Measurements from ENCODE around the gene ANGPTL7. TPM values are rescaled to one million over a fixed set of nuclear protein-coding genes. Genes with fewer than 3 reads are reported as not detected.

ANGPTL7 gene
- total RNA-seq, 5 donors from 2014 or later (not counting 1 experiment from before 2014, with no cell fraction given) = not detected

DNA sequence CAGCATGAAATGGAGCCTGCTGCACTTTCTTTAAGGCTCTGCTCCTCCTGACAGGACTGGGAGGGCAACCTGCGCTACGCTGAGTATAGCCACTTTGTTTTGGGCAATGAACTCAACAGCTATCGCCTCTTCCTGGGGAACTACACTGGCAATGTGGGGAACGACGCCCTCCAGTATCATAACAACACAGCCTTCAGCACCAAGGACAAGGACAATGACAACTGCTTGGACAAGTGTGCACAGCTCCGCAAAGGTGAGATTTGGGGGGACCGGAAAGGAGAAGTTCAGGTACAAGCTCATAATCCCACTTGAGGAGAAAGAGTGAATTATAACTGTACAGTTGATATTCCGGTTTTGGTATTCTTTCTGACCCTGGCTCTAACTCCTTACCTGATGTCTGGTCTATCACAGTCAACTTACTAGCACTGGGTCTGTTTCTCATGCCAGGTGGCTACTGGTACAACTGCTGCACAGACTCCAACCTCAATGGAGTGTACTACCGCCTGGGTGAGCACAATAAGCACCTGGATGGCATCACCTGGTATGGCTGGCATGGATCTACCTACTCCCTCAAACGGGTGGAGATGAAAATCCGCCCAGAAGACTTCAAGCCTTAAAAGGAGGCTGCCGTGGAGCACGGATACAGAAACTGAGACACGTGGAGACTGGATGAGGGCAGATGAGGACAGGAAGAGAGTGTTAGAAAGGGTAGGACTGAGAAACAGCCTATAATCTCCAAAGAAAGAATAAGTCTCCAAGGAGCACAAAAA is 5.4 kb downstream of the ANGPTL7 start:
- Mint-ChIP-seq H3K27me3 (no peaks in the 10 kb centered on the region), H3K36me3 (peaks cover 72% of the 10 kb centered on the region), H3K9me3 (no peaks in the 10 kb centered on the region), H3K4me1 (no peaks in the 10 kb centered on the region), H3K4me3 (no peak overlapping the region), H3K27ac (no peak overlapping the region)
- Histone ChIP-seq H3K4me3 (ENCODE audit: control insufficient read depth in 1 of 2, extremely low read depth in 1 of 2, low read length in 1 of 2) (no peak overlapping the region), H3K27me3 (replicated peaks in 1 of 2; ENCODE audit: control insufficient read depth in 2 of 2, extremely low read depth in 1 of 2, insufficient read depth in 2 of 2, low read length in 1 of 2) (no peaks in the 10 kb centered on the region), H3K27ac (ENCODE audit: low read length) (no peak overlapping the region), H3K36me3 (ENCODE audit: control insufficient read depth in 2 of 2, extremely low read depth in 1 of 2, insufficient read depth in 1 of 2, low read length in 1 of 2) (peaks cover 24 to 88% of the 10 kb centered on the region in 2 donors), H3K9me3 (no peaks in the 10 kb centered on the region), H3K4me1 (ENCODE audit: control insufficient read depth in 1 of 2, extremely low read depth in 1 of 2, insufficient read depth in 2 of 2, low read length in 2 of 2) (no peaks in the 10 kb centered on the region)
- DNase-seq (no peak), ATAC-seq (replicated peaks in 1 of 4) (no peak)
- 96% methylated on average over 5 of the region's 14 CpGs for WGBS (ENCODE audit: insufficient coverage)
- POLR2A ChIA-PET = interaction anchor here (0.6 kb wide), 2 partner anchors 13 to 34 kb away, joined by 3 read pairs; no protein-coding TSS in a partner anchor
- CTCF ChIA-PET = no interaction called here

- H3K27me3 ChIP-seq (replicated peaks in 1 of 2; ENCODE audit: control insufficient read depth in 2 of 2, extremely low read depth in 1 of 2, insufficient read depth in 2 of 2, low read length in 1 of 2) = no peaks in the 10 kb centered on the region
- ChIA-PET CTCF (interaction anchor here in 1 of 2 donors (1.1 kb wide), 1 partner anchor 160 kb away, joined by 3 read pairs; no protein-coding TSS in a partner anchor), POLR2A (no interaction called here)
- peaks cover 24 to 80% of the 10 kb centered on the region in 2 donors for H3K36me3 ChIP-seq (ENCODE audit: control insufficient read depth in 2 of 2, extremely low read depth in 1 of 2, insufficient read depth in 1 of 2, low read length in 1 of 2)
- Mint-ChIP-seq H3K27ac (no peak overlapping the region), H3K4me3 (no peak overlapping the region), H3K9me3 (no peaks in the 10 kb centered on the region), H3K27me3 (no peaks in the 10 kb centered on the region), H3K4me1 (no peaks in the 10 kb centered on the region), H3K36me3 (peaks cover 71% of the 10 kb centered on the region)
- WGBS (ENCODE audit: insufficient coverage) = 100% methylated on average over 1 of the region's 2 CpGs
- ATAC-seq (replicated peaks in 1 of 4) (no peak), DNase-seq (no peak)
- H3K4me1 ChIP-seq (ENCODE audit: control insufficient read depth in 1 of 2, extremely low read depth in 1 of 2, insufficient read depth in 2 of 2, low read length in 2 of 2) = no peaks in the 10 kb centered on the region
- no peak overlapping the region for H3K4me3 ChIP-seq (ENCODE audit: control insufficient read depth in 1 of 2, extremely low read depth in 1 of 2, low read length in 1 of 2)
- H3K9me3 ChIP-seq = no peaks in the 10 kb centered on the region
- no peak overlapping the region for H3K27ac ChIP-seq (ENCODE audit: low read length)
Measured at GRCh38 chr1:11196945-11197344, 7.8 kb downstream of the ANGPTL7 start.

DNA sequence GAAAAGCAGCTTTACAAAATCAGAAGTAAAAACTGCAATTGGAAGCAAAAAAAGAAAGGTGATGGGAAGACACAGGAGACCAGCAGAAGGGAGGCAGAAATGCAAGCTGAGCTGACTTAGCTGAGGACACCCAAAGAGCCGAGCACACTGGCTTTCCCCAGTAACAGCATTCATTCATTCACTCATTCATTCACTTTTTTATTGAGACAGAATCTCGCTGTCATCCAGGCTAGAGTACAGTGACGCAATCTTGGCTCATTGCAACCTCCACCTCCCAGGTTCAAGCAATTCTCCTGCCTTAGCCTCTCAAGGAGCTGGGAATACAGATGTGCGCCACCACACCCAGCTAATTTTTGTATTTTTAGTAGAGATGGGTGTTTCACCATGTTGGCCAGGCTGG is 8.2 kb downstream of the ANGPTL7 start:
- Histone ChIP-seq H3K27me3 (replicated peaks in 1 of 2; ENCODE audit: control insufficient read depth in 2 of 2, extremely low read depth in 1 of 2, insufficient read depth in 2 of 2, low read length in 1 of 2) (no peaks in the 10 kb centered on the region), H3K9me3 (no peaks in the 10 kb centered on the region), H3K27ac (ENCODE audit: low read length) (no peak overlapping the region), H3K4me3 (ENCODE audit: control insufficient read depth in 1 of 2, extremely low read depth in 1 of 2, low read length in 1 of 2) (no peak overlapping the region), H3K4me1 (ENCODE audit: control insufficient read depth in 1 of 2, extremely low read depth in 1 of 2, insufficient read depth in 2 of 2, low read length in 2 of 2) (no peaks in the 10 kb centered on the region), H3K36me3 (ENCODE audit: control insufficient read depth in 2 of 2, extremely low read depth in 1 of 2, insufficient read depth in 1 of 2, low read length in 1 of 2) (peaks cover 24 to 76% of the 10 kb centered on the region in 2 donors)
- H3K27me3 Mint-ChIP-seq = no peaks in the 10 kb centered on the region
- CTCF ChIA-PET = interaction anchor here in 1 of 2 donors (0.6 to 1.1 kb wide), 2 partner anchors 160 to 900 kb away, joined by 3 to 4 read pairs; no protein-coding TSS in a partner anchor
- 100% methylated on average over 3 of the region's 4 CpGs for WGBS (ENCODE audit: insufficient coverage)
- H3K9me3 Mint-ChIP-seq = no peaks in the 10 kb centered on the region
- no peak overlapping the region for H3K4me3 Mint-ChIP-seq
- H3K4me1 Mint-ChIP-seq = no peaks in the 10 kb centered on the region
- no peak for ATAC-seq (replicated peaks in 1 of 4)
- POLR2A ChIA-PET = no interaction called here
- H3K27ac Mint-ChIP-seq = no peak overlapping the region
- H3K36me3 Mint-ChIP-seq = peaks cover 68% of the 10 kb centered on the region
- no peak for DNase-seq

DNA sequence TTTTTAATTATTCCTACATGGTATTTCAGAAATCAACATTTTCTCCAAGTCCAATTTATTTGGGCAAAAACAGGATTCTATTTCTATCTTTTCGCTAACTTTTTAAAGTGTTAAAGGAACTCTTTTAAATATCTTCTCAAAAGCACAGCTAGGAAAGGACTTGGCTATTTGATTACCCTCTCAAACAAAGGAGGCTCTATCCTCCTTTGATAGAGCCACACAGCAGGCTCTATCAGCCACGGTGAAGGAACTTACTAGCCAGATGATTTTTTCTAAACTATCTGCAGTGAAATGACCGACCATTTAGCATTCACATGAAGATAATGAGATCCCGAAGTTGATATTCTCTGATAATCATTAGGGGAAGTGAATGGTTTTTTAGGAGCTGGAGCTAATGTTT is 9.1 kb downstream of the ANGPTL7 start:
- no peak overlapping the region for H3K27ac Mint-ChIP-seq
- peaks cover 21 to 70% of the 10 kb centered on the region in 2 donors for H3K36me3 ChIP-seq (ENCODE audit: control insufficient read depth in 2 of 2, extremely low read depth in 1 of 2, insufficient read depth in 1 of 2, low read length in 1 of 2)
- ChIA-PET CTCF (no interaction called here), POLR2A (no interaction called here)
- no peak overlapping the region for H3K4me3 Mint-ChIP-seq
- H3K4me1 ChIP-seq (ENCODE audit: control insufficient read depth in 1 of 2, extremely low read depth in 1 of 2, insufficient read depth in 2 of 2, low read length in 2 of 2) = no peaks in the 10 kb centered on the region
- no peaks in the 10 kb centered on the region for H3K9me3 ChIP-seq
- no peaks in the 10 kb centered on the region for H3K27me3 ChIP-seq (replicated peaks in 1 of 2; ENCODE audit: control insufficient read depth in 2 of 2, extremely low read depth in 1 of 2, insufficient read depth in 2 of 2, low read length in 1 of 2)
- peaks cover 65% of the 10 kb centered on the region for H3K36me3 Mint-ChIP-seq
- H3K27me3 Mint-ChIP-seq = no peaks in the 10 kb centered on the region
- no peak overlapping the region for H3K27ac ChIP-seq (ENCODE audit: low read length)
- H3K4me3 ChIP-seq (ENCODE audit: control insufficient read depth in 1 of 2, extremely low read depth in 1 of 2, low read length in 1 of 2) = no peak overlapping the region
- H3K4me1 Mint-ChIP-seq = no peaks in the 10 kb centered on the region
- H3K9me3 Mint-ChIP-seq = no peaks in the 10 kb centered on the region
- ATAC-seq (replicated peaks in 1 of 4) = no peak
- no peak for DNase-seq
- no CpG with 5 or more reads among the region's 4 CpGs for WGBS (ENCODE audit: insufficient coverage)

DNA sequence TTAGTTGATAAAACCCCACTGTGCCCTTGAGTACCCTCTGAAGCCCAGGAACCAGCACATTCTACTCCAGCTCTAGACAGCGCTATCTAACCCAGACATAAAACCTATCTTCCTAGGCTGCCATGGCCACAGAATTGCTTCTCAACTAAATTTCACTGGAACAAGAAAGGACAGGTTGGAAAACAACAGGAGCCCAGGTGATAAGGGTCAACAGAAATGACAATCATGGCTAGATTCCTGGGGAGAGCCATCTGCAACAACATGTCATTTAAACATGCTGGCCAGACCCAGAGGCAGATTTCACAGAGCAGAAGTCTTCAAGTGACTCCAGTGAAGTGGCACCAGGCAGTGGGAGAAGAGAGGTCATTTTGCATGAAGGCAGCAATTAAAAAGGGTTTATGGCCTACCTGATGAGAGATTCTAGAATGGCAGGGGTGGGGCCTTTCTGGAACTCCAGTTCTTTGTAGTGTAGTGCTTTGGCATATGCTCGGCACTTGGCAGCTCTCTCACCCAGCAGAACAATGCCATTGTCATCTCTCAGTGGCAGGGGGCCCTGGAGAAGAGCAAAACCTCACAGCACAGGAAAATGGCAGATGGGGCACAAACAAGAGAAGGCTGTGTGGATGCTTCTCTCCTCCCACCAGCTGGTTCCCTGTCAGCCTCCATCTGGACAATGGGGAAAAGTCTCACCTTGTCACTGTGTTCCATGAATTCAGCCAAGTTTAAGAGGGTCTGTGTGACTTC is 9.9 kb downstream of the ANGPTL7 start:
- Mint-ChIP-seq H3K27me3 (no peaks in the 10 kb centered on the region), H3K4me1 (no peaks in the 10 kb centered on the region), H3K36me3 (peaks cover 62% of the 10 kb centered on the region), H3K9me3 (no peaks in the 10 kb centered on the region), H3K27ac (no peak overlapping the region), H3K4me3 (no peak overlapping the region)
- ATAC-seq (replicated peaks in 1 of 4) (no peak), DNase-seq (no peak)
- H3K27me3 ChIP-seq (replicated peaks in 1 of 2; ENCODE audit: control insufficient read depth in 2 of 2, extremely low read depth in 1 of 2, insufficient read depth in 2 of 2, low read length in 1 of 2) = no peaks in the 10 kb centered on the region
- peaks cover 19 to 71% of the 10 kb centered on the region in 2 donors for H3K36me3 ChIP-seq (ENCODE audit: control insufficient read depth in 2 of 2, extremely low read depth in 1 of 2, insufficient read depth in 1 of 2, low read length in 1 of 2)
- no peaks in the 10 kb centered on the region for H3K9me3 ChIP-seq
- H3K4me1 ChIP-seq (ENCODE audit: control insufficient read depth in 1 of 2, extremely low read depth in 1 of 2, insufficient read depth in 2 of 2, low read length in 2 of 2) = no peaks in the 10 kb centered on the region
- H3K27ac ChIP-seq (ENCODE audit: low read length) = no peak overlapping the region
- CTCF ChIA-PET = no interaction called here
- POLR2A ChIA-PET = no interaction called here
- 100% methylated on average over 1 of the region's 2 CpGs for WGBS (ENCODE audit: insufficient coverage)
- no peak overlapping the region for H3K4me3 ChIP-seq (ENCODE audit: control insufficient read depth in 1 of 2, extremely low read depth in 1 of 2, low read length in 1 of 2)

- Histone ChIP-seq H3K4me1 (ENCODE audit: control insufficient read depth in 1 of 2, extremely low read depth in 1 of 2, insufficient read depth in 2 of 2, low read length in 2 of 2) (no peaks in the 10 kb centered on the region), H3K36me3 (ENCODE audit: control insufficient read depth in 2 of 2, extremely low read depth in 1 of 2, insufficient read depth in 1 of 2, low read length in 1 of 2) (peaks cover 15 to 67% of the 10 kb centered on the region in 2 donors), H3K4me3 (ENCODE audit: control insufficient read depth in 1 of 2, extremely low read depth in 1 of 2, low read length in 1 of 2) (no peak overlapping the region), H3K27me3 (replicated peaks in 1 of 2; ENCODE audit: control insufficient read depth in 2 of 2, extremely low read depth in 1 of 2, insufficient read depth in 2 of 2, low read length in 1 of 2) (no peaks in the 10 kb centered on the region), H3K9me3 (no peaks in the 10 kb centered on the region), H3K27ac (ENCODE audit: low read length) (no peak overlapping the region)
- DNase-seq = no peak
- no peaks in the 10 kb centered on the region for H3K4me1 Mint-ChIP-seq
- H3K27ac Mint-ChIP-seq = no peak overlapping the region
- ATAC-seq (replicated peaks in 1 of 4) = no peak
- H3K27me3 Mint-ChIP-seq = no peaks in the 10 kb centered on the region
- POLR2A ChIA-PET = no interaction called here
- H3K36me3 Mint-ChIP-seq = peaks cover 39% of the 10 kb centered on the region
- no peaks in the 10 kb centered on the region for H3K9me3 Mint-ChIP-seq
- CTCF ChIA-PET = interaction anchor here in 1 of 2 donors (0.6 to 0.7 kb wide), 2 partner anchors 29 to 696 kb away, joined by 3 to 4 read pairs; no protein-coding TSS in a partner anchor
- H3K4me3 Mint-ChIP-seq = no peak overlapping the region
- 96% methylated on average over 9 of the region's 11 CpGs for WGBS (ENCODE audit: insufficient coverage)
Measured at GRCh38 chr1:11204396-11205190, 15.4 kb downstream of the ANGPTL7 start.
